KMS-11 (cell line): ENCODE results near the gene EAF1.

Experiments used
- H2AFZ ChIP-seq: fragments of 200-600 bp; sonication (generic); 2 replicates; pipeline ENCODE4 v1.6.1; 2016; ENCODE audit warnings: antibody characterized with exemption, mixed run types, low read depth
- H3K27ac ChIP-seq: fragments of 200-600 bp; sonication (generic); 2 replicates; pipeline ENCODE4 v1.6.1; 2016; ENCODE audit warnings: mild to moderate bottlenecking, mixed run types
- H3K27me3 ChIP-seq: fragments of 200-600 bp; sonication (generic); 2 replicates; pipeline ENCODE4 v1.6.1; 2017; ENCODE audit warnings: mild to moderate bottlenecking, low read depth, mixed run types, moderate library complexity; ENCODE audit not compliant: insufficient read depth
- H3K36me3 ChIP-seq: fragments of 200-600 bp; sonication (generic); 2 replicates; pipeline ENCODE4 v1.6.1; 2017; ENCODE audit warnings: mild to moderate bottlenecking, mixed run types; ENCODE audit not compliant: insufficient read depth
- H3K4me1 ChIP-seq: fragments of 200-600 bp; sonication (generic); 2 replicates; pipeline ENCODE4 v1.6.1; 2016; ENCODE audit warnings: mild to moderate bottlenecking, low read depth, mixed run types; ENCODE audit not compliant: poor library complexity, severe bottlenecking
- H3K4me2 ChIP-seq: fragments of 200-600 bp; sonication (generic); 2 replicates; pipeline ENCODE4 v1.7.0; 2016; ENCODE audit warnings: mild to moderate bottlenecking, mixed run types
- H3K4me3 ChIP-seq: fragments of 200-600 bp; sonication (generic); IDR thresholded peaks from 2 replicates; pipeline ENCODE4 v1.6.1; 2017; ENCODE audit warnings: low read depth, low read length, mixed read lengths; ENCODE audit not compliant: insufficient read depth
- H3K79me2 ChIP-seq: fragments of 200-600 bp; sonication (generic); 2 replicates; pipeline ENCODE4 v1.6.1; 2016; ENCODE audit warnings: low read depth, mixed run types; ENCODE audit not compliant: insufficient read depth
- H3K9ac ChIP-seq: fragments of 200-600 bp; sonication (generic); 2 replicates; pipeline ENCODE4 v1.6.1; 2016; ENCODE audit warnings: mild to moderate bottlenecking, mixed run types
- H4K20me1 ChIP-seq: fragments of 200-600 bp; sonication (generic); 2 replicates; pipeline ENCODE4 v1.6.1; 2016; ENCODE audit warnings: mild to moderate bottlenecking, mixed run types; ENCODE audit not compliant: insufficient read depth
- TF ChIP-seq, protein P1 (sequence below): fragments of 200-600 bp; sonication (generic); conservative IDR thresholded peaks from 2 replicates; pipeline ENCODE4 v1.6.1; 2017; ENCODE audit warnings: low read depth, mild to moderate bottlenecking, antibody characterized with exemption, low read length, moderate library complexity, mixed read lengths

The EAF1 gene

DNA sequence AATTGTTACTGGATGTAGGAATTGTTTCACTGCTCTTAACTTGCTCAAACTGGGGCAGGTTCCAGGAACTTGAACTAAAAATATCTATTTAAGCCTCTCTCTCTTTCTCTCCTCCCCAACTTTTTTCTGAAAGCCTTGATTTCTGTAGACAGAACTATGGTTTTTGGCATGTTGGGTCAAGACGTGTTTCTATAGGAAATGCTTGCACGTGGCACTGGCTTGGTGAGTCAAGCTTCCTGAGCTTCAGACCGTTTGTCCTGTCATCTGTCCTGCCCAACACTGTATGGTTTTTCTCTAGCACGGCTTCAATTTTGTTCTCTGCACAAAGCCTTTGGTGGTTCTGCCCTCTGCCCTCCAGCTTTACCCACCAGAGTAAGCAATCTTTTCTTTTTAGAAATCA is 13.5 kb downstream of the EAF1 start:
- no peaks in the 10 kb centered on the region for H3K79me2 ChIP-seq
- H3K9ac ChIP-seq, result no peak overlapping the region
- H3K36me3 ChIP-seq, result no peaks in the 10 kb centered on the region
- H3K4me3 ChIP-seq, result no peak overlapping the region
- H4K20me1 ChIP-seq, result no peaks in the 10 kb centered on the region
- TF ChIP-seq, protein P1, sequence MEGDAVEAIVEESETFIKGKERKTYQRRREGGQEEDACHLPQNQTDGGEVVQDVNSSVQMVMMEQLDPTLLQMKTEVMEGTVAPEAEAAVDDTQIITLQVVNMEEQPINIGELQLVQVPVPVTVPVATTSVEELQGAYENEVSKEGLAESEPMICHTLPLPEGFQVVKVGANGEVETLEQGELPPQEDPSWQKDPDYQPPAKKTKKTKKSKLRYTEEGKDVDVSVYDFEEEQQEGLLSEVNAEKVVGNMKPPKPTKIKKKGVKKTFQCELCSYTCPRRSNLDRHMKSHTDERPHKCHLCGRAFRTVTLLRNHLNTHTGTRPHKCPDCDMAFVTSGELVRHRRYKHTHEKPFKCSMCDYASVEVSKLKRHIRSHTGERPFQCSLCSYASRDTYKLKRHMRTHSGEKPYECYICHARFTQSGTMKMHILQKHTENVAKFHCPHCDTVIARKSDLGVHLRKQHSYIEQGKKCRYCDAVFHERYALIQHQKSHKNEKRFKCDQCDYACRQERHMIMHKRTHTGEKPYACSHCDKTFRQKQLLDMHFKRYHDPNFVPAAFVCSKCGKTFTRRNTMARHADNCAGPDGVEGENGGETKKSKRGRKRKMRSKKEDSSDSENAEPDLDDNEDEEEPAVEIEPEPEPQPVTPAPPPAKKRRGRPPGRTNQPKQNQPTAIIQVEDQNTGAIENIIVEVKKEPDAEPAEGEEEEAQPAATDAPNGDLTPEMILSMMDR, result no peak
- H2AFZ ChIP-seq, result no peak overlapping the region
- H3K27me3 ChIP-seq, result no peaks in the 10 kb centered on the region
- H3K4me2 ChIP-seq, result no peak overlapping the region
- H3K27ac ChIP-seq, result no peak overlapping the region
- no peaks in the 10 kb centered on the region for H3K4me1 ChIP-seq

DNA sequence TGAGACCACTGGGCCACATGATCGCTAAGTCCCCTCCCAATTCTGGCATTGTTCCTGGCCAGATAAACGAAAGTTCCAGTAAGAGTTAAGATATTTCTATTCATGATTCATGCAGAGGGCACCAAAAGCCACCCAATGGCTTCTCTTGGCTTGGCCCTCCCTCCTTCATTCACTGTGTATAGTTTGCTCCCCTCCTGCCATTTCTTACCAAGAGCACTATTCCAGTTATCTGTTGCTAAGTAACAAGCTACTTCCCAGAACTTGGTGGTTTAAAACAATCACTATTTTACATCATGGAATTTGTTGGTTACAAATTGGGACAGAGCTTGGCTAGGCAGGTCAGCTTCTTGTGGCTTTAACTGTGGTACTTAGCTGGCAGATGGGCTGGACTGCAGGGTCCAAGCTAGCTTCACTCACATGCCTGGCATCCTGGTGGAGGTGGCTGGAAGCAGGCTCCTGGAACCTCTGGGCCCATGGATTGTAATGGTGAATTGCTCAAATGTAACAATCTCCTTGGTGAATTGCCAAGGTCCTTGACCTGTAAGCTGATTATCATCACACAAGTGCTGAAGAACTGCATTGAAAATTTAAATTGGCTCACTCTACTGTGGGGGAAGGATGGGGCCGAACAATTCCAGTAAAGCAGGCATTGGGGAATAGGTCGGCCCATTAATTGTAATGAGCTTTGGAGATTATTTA is 16.6 kb downstream of the EAF1 start:
- Histone ChIP-seq H3K4me1 (no peaks in the 10 kb centered on the region), H3K79me2 (no peaks in the 10 kb centered on the region), H3K4me3 (no peak overlapping the region), H3K27ac (no peak overlapping the region), H2AFZ (no peak overlapping the region), H3K4me2 (no peak overlapping the region), H3K9ac (no peak overlapping the region), H3K36me3 (no peaks in the 10 kb centered on the region), H3K27me3 (no peaks in the 10 kb centered on the region), H4K20me1 (no peaks in the 10 kb centered on the region)
- TF ChIP-seq, protein P1, result no peak

DNA sequence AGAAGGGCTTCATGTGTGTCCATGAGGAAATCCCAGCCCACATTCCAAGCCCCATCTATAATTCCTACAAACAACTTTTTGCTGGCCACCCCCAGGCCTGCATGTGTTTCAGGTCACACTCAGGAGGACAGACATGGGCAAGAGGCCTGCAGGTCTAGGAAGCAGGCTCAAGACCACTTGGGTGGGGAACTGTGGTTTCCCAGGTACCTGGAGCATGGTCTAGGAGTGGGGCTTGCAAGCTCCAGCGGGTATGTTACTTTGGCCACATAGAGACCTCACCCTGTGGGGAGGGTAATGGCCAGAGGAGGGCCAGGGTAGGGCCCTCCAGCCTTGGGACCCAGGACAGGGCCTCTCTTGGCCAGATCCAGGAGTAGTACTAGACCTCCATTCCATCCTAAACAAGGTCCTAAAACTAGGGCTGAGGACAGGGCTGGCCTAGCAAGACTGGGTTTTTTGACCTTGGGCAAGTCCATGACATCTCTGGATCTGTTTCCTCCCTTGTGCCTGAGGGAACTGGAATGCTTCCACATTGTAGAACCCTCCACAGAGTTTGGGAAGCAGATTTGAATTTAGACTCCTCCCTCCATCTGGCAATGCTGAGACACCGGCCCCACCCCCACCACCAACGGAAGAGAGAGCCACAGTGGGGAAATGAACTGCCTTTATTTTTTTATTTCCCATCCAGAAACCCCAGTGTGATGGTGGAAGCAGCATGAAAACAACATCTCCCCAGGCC is 22.3 kb downstream of the EAF1 start:
- Histone ChIP-seq H3K27ac (no peak overlapping the region), H2AFZ (no peak overlapping the region), H3K4me2 (no peak overlapping the region), H3K4me3 (no peak overlapping the region), H3K4me1 (no peaks in the 10 kb centered on the region), H3K9ac (no peak overlapping the region), H3K36me3 (no peaks in the 10 kb centered on the region), H3K79me2 (no peaks in the 10 kb centered on the region), H3K27me3 (no peaks in the 10 kb centered on the region), H4K20me1 (no peaks in the 10 kb centered on the region)
- TF ChIP-seq, protein P1, result no peak

DNA sequence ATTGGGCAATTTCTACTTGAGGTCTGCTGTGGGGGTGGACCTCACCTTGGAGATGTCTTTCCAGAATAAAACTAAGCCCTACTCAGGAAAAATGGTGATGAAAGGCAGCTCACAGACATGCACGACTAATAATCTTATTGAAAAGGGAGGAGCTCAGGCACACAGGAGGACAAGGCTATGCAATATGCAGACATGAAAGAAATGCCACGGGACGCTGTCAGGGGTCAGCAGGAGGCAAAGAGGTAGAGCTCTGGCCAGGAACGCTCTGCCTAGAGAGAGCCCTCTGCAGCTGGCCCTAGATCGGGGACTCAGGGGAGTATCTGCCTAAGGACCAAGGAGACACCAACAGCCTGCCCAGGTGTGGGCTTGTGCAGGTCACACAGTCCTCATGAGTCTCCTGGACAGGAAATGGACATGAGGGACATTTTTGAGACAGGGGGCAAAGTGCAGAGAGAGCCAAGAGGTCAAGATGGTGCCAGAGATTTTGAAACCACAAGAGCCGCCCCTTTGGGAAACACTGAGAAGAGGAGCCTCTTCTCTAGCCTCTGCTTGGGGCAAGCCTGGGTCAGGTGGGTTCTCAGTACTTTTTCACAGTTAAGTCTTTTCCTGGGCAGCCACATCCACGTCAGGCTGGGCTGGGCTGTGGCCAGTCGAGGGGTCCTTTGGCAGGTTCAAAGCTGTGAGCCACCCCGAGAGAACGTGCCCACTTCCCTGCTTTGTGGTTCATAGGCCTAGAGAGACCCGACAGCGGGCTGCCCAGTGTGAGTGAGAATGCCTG is 23.2 kb downstream of the EAF1 start:
- Histone ChIP-seq H3K4me2 (no peak overlapping the region), H3K27ac (no peak overlapping the region), H4K20me1 (no peaks in the 10 kb centered on the region), H3K79me2 (no peaks in the 10 kb centered on the region), H3K9ac (no peak overlapping the region), H3K4me1 (no peaks in the 10 kb centered on the region), H2AFZ (no peak overlapping the region), H3K27me3 (no peaks in the 10 kb centered on the region), H3K36me3 (no peaks in the 10 kb centered on the region), H3K4me3 (no peak overlapping the region)
- TF ChIP-seq, protein P1, result no peak
